Fibroblast of lung (primary cell): Measurements from ENCODE around the gene SLC25A20. TPM values are rescaled to one million over a fixed set of nuclear protein-coding genes. Genes with fewer than 3 reads are reported as not detected.

Experiments used
- DNase-seq, 2 donors: peaks; one replicate each; pipeline versions ENCODE4 v3.0.0 to v3.0.0-alpha.2; 2010; ENCODE audit warnings: low read depth in 2 of 2
- H2AFZ ChIP-seq: 2 replicates; pipeline ENCODE4 v1.5.1; 2012; ENCODE audit warnings: low read length, control low read depth, inconsistent platforms
- H3K27ac ChIP-seq: 2 replicates; pipeline ENCODE4 v1.5.1; 2011; ENCODE audit warnings: low read length, control low read depth; ENCODE audit not compliant: insufficient read depth
- H3K27me3 ChIP-seq: 2 replicates; pipeline ENCODE4 v1.5.1; 2011; ENCODE audit warnings: mild to moderate bottlenecking, low read length; ENCODE audit not compliant: control insufficient read depth, insufficient read depth
- H3K36me3 ChIP-seq: 2 replicates; pipeline ENCODE4 v1.5.1; 2011; ENCODE audit warnings: low read length; ENCODE audit not compliant: control insufficient read depth, insufficient read depth
- H3K4me1 ChIP-seq: 2 replicates; pipeline ENCODE4 v1.5.1; 2011; ENCODE audit warnings: low read length; ENCODE audit not compliant: control insufficient read depth, insufficient read depth; ENCODE audit errors: extremely low read depth
- H3K4me2 ChIP-seq: 2 replicates; pipeline ENCODE4 v1.5.1; 2011; ENCODE audit warnings: low read length, control low read depth; ENCODE audit not compliant: insufficient read depth; ENCODE audit errors: extremely low read depth
- H3K4me3 ChIP-seq, 4 experiments: fragments of 200-600 bp in 1 of 4; sonication (generic) in 1 of 4; replicated peaks in 1 of 4; 2 replicates each; pipeline ENCODE4 v1.5.1; 2011 to 2016; ENCODE audit warnings: low read length in 4 of 4, low read depth in 3 of 4, mild to moderate bottlenecking in 3 of 4, control low read depth in 2 of 4, inconsistent platforms in 1 of 4, mixed read lengths in 1 of 4; ENCODE audit not compliant: insufficient read depth in 1 of 4; ENCODE audit errors: control extremely low read depth in 1 of 4
- H3K79me2 ChIP-seq: 2 replicates; pipeline ENCODE4 v1.5.1; 2012; ENCODE audit warnings: mild to moderate bottlenecking, low read length, inconsistent platforms; ENCODE audit not compliant: control insufficient read depth, insufficient read depth
- H3K9ac ChIP-seq: 2 replicates; pipeline ENCODE4 v1.5.1; 2011; ENCODE audit warnings: mild to moderate bottlenecking, low read length, control low read depth; ENCODE audit not compliant: insufficient read depth
- H3K9me3 ChIP-seq: 2 replicates; pipeline ENCODE4 v1.5.1; 2012; ENCODE audit warnings: low read depth, low read length; ENCODE audit not compliant: control insufficient read depth, insufficient read depth
- H4K20me1 ChIP-seq: 2 replicates; pipeline ENCODE4 v1.5.1; 2011; ENCODE audit warnings: low read length; ENCODE audit not compliant: control insufficient read depth, insufficient read depth; ENCODE audit errors: extremely low read depth
- CTCF ChIP-seq, 2 donors: IDR thresholded peaks in 1 of 2; conservative IDR thresholded peaks in 1 of 2; 1 replicate in 1 of 2; 2 replicates in 1 of 2; pipeline ENCODE4 v1.5.1; 2011 to 2012; ENCODE audit warnings: low read length in 2 of 2, control low read depth in 1 of 2, inconsistent platforms in 1 of 2, low read depth in 1 of 2, mild to moderate bottlenecking in 1 of 2
- EZH2 ChIP-seq: IDR thresholded peaks from 2 replicates; pipeline ENCODE4 v1.5.1; 2012; ENCODE audit warnings: low read length, control low read depth, mild to moderate bottlenecking; ENCODE audit errors: missing control alignments
- polyA plus RNA-seq, 2 donors: library from polyadenylated mRNA; depleted of rRNA in 1 of 2; stranded (reverse) in 1 of 2; unstranded in 1 of 2; fragments of >200 nt; gene quantifications; 2 replicates each; pipeline ENCODE4 v1.2.1, GENCODE V29; 2011 to 2012; ENCODE audit warnings: missing spikeins in 1 of 2
- total RNA-seq: library from RNA; depleted of rRNA; stranded (reverse); fragments of >200 nt; gene quantifications from 2 replicates; pipeline ENCODE4 v1.2.1, GENCODE V29; 2014

Gene SLC25A20
- total and polyA plus RNA-seq, 2 donors (not counting 1 experiment from before 2014, with no cell fraction given): 25.1 to 40.3 TPM

GRCh38 chr3:48934333-48934991 lies 35.8 kb upstream of the SLC25A20 start:
- Histone ChIP-seq H3K79me2 (peaks cover 52% of the 10 kb centered on the region), H2AFZ (no peak overlapping the region), H3K9ac (no peak overlapping the region), H3K27me3 (no peaks in the 10 kb centered on the region), H4K20me1 (no peaks in the 10 kb centered on the region), H3K27ac (no peak overlapping the region), H3K4me3 (no peak overlapping the region), H3K4me2 (no peak overlapping the region), H3K9me3 (no peaks in the 10 kb centered on the region), H3K36me3 (peaks cover 2% of the 10 kb centered on the region), H3K4me1 (no peaks in the 10 kb centered on the region)
- TF ChIP-seq CTCF (conservative IDR thresholded peaks at IDR 0.05 in 1 of 2, IDR thresholded peaks at IDR 0.05 in 1 of 2; ENCODE audit: low read depth in 1 of 2, low read length in 2 of 2): no peak
- no peak for TF ChIP-seq EZH2
- DNase-seq: no peak

GRCh38 chr3:48931944-48932580 lies 33.4 kb upstream of the SLC25A20 start:
- Histone ChIP-seq H3K79me2 (peaks cover 68% of the 10 kb centered on the region), H3K9me3 (no peaks in the 10 kb centered on the region), H3K4me2 (no peak overlapping the region), H4K20me1 (no peaks in the 10 kb centered on the region), H3K36me3 (peaks cover 2% of the 10 kb centered on the region), H2AFZ (no peak overlapping the region), H3K27ac (no peak overlapping the region), H3K4me1 (peaks cover 4% of the 10 kb centered on the region), H3K27me3 (no peaks in the 10 kb centered on the region), H3K9ac (no peak overlapping the region), H3K4me3 (no peak overlapping the region)
- TF ChIP-seq CTCF (conservative IDR thresholded peaks at IDR 0.05 in 1 of 2, IDR thresholded peaks at IDR 0.05 in 1 of 2; ENCODE audit: low read depth in 1 of 2, low read length in 2 of 2) (no peak), EZH2 (no peak)
- no peak for DNase-seq

GRCh38 chr3:48930590-48930989 lies 31.9 kb upstream of the SLC25A20 start:
- no peak overlapping the region for H2AFZ ChIP-seq
- no peak for TF ChIP-seq EZH2
- no peak for TF ChIP-seq CTCF (conservative IDR thresholded peaks at IDR 0.05 in 1 of 2, IDR thresholded peaks at IDR 0.05 in 1 of 2; ENCODE audit: low read depth in 1 of 2, low read length in 2 of 2)

More at GRCh38 chr3:48930590-48930989, 31.9 kb upstream of the SLC25A20 start:
- no peak overlapping the region for H3K27ac ChIP-seq
- H3K27me3 ChIP-seq: no peaks in the 10 kb centered on the region
- no peak overlapping the region for H3K4me2 ChIP-seq
- peaks cover 5% of the 10 kb centered on the region for H3K36me3 ChIP-seq
- no peaks in the 10 kb centered on the region for H4K20me1 ChIP-seq
- H3K79me2 ChIP-seq: peaks cover 73% of the 10 kb centered on the region
- no peak overlapping the region for H3K9ac ChIP-seq
- peak in 1 of 2 donors; percentile 34 for DNase-seq
- H3K4me1 ChIP-seq: peaks cover 9% of the 10 kb centered on the region
- H3K4me3 ChIP-seq: no peak overlapping the region
- H3K9me3 ChIP-seq: no peaks in the 10 kb centered on the region
